ENCODE results near the gene ACOT7.

Gene ACOT7

DNA sequence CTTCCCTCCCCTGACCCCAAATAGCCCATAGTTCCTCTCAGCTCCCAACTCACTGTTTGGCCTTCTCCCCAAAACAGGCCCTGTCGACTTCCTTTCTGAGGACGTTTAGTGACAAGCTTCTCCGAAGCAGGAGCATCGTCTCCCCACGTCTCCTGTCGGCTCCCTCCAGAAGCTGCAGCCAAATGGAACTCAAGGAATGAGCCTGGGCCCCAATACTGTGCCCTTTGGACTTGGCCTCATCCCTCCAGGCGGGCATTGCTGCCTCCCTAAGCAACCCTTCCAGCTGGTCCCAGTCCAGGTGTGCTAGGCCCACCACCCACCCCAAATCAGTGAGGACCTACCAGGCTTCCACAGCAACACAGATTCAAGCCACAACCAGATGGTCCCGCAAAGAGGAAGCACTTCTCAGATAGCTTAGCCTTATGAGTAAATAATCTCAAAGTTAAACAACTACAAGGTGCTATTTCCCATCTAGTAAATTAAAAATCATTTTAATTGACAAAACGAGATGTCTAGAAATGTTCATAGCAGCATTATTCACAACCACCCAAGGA, 33.0 kb downstream of the ACOT7 start:
- DNase-seq (ENCODE audit: low spot score) = no peak

DNA sequence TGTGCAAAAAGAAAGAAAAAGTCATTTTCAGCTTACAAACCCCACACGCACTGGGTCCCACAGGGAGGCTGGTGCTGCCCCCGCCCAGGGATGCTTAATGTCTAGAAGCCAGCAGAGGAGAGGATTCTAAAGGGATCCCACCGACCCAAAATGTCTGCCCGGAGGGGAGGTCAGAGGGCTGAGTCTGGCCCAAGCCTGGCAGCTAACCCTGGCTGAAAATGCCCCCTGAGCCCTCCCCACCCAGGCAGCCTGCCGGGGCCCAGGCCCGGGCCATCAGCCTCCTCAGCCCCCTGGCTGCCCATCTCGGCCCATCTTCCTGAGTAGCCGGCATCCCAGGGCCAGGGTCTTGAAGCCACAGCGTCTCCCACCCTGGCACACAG, 33.5 kb downstream of the ACOT7 start:
- DNase-seq (ENCODE audit: low spot score) = no peak

DNA sequence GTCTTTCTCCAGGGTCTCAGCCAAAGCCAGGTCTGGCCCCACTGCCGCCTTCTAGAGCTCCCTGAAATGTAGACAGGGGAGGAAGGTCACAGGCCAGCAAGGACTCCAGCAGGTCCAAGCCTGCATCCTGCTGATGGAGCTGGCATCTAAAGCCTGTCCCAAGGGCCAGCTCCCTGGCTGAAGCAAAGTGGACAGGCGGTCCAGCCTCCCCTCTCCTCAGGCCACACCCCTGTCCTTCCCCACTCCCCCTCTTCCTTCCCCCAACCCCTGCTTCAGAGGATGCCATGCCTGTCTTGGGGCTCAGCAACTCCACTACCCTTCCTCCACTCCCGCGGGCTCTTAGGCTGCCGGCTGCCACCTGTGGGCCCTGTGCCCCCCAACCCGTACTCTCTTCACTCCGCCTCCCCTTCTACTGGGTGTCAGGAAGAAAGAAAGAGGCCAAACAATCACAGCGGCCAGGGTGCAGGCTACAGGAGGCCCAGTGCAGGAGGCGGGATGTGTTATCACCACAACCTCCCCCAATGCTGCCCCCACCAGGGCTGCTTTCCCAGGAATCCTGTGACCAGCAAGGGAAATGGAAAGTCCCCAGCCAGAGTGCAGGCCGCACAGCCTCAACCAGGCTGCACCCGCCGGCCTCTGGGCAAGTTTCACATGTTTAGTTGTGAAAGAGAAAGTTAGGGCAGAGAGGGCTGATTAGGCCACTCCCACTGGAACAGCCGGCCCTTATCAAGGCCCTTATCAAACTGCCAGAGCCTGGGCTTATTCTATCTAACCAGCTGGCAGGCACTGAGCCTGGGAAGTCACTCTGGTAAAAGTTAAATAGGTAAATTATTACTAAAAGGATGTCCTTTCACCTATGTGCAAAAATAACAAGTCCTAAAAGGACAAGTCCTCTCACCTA, 34.1 kb downstream of the ACOT7 start:
- peak; percentile 79 for DNase-seq (ENCODE audit: low spot score)

DNA sequence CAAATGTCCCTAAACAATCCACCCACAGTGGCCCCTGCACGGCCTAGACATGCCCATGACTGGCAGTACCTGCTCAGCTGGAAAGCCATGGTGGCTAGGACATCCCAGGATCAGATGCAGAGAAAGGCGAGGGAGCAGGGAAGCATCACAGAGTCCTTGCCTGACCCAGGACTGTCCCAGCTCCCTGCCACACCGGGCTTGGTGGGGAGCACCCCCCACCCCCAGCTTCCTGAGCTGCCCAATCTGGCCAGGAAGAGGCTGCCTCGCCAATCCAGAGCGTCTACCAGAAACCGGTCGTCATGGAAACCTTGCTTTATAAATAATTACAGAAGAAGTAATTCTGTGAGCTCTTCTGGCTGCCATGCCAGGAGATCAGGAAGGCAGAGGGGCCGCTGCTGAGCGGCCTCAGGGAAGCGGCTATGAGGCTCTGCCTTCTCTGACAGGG, 34.8 kb downstream of the ACOT7 start:
- DNase-seq (ENCODE audit: low spot score) = peak; percentile 80

DNA sequence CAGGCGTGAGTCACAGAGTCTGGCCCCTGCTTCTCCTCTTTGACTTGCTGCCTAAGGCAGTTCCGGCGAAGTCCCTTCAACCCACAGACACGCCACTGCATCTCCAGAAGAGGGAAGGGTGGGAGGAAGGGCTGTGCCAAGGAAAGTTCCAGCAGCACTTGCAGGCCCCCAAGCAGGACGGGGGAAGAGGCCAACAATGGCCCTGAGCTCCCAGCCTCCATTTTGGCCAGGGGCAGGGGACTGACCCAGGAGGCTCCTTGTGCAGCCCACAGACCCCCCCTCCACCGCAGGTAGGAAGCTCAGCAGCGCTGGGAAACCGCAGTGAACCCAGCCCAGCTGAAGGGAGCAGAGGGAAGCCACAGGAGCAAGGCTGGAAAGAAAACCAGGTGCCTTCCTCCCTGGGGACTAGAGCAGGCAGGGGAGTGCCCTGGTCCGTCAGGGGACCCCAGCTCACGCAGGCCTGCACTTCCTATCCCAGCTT, 35.4 kb downstream of the ACOT7 start:
- DNase-seq (ENCODE audit: low spot score) = peak; percentile 19

DNA sequence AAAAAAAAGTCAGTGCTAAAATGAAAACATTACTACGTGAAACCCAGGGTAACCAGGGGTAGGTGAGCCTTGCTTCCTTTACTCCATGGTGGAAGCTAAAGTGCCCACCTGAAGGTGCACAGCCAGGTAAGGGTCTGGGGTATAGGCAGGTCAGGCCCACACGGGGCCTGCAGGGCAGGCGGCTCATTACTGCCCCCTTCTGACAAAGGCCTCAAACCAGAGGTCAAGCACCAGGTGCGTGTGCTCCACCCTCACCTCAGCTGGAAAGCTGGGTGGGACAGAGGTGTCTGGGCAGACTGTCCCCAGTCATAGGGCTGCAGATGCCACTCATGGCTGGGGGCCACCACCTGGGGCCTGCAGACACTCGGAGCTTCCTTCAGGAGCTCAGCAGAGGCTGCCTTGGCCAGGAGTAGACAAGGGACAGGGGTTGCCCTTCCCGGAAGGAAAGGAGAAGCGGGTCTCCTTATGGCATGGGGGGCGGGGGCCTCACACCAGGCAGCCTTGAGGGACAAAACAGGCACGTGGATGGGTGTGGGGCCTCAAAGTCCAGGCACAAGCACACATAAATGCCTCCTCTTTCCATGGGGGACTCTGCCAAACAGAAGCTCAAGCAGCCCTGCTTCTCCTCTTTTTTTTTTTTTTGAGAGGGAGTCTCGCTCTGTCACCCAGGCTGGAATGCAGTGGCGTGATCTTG, 36.2 kb downstream of the ACOT7 start:
- DNase-seq (ENCODE audit: low spot score) = peak; percentile 1

DNA sequence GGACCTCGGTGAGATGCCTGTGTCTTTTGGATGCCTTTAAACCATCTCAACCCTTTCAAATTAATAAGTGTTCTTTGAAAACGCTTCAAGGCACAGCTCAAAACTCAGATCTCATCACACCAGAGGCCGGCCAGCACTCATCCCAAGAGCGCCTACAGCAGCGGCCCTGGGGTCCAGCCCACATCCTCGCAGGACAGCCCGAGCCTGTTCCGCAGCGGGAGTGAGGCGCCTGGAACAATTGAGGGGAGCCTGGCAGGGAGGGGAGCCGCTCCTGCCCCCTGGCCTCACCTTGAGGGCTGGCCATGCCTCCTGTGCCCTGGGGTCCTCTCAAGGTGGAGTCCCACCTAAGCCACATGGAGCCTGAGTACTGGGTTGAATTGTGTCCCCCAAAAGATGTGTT, 37.9 kb downstream of the ACOT7 start:
- DNase-seq (ENCODE audit: low spot score) = no peak

DNA sequence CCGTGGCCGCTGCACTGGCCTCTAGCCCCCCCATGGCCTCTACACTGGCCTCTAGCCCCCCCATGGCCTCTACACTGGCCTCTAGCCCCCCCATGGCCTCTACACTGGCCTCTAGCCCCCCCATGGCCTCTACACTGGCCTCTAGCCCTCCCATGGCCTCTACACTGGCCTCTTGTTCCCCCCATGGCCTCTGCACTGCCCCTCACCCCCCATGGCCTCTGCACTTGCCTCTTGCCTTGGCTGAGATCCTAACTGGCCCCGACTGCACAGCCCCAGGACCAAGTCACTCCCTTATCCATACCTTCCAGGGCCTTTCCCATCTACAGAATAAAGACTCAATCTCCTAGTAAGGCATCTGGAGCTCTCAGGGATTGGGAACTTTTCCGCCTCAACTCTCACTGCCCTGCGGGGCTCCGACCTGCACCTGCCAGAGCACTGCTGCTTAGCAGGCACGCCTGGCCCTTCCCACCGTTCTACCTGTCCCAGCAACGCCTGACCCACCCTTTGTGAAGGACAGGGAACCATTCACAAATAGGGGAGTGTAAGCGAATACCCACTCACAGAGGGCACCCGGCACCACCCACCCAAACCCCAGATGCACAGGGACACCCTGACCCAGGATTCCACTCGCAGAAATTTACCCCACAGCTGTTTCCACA, 38.8 kb downstream of the ACOT7 start:
- no peak for DNase-seq (ENCODE audit: low spot score)

DNA sequence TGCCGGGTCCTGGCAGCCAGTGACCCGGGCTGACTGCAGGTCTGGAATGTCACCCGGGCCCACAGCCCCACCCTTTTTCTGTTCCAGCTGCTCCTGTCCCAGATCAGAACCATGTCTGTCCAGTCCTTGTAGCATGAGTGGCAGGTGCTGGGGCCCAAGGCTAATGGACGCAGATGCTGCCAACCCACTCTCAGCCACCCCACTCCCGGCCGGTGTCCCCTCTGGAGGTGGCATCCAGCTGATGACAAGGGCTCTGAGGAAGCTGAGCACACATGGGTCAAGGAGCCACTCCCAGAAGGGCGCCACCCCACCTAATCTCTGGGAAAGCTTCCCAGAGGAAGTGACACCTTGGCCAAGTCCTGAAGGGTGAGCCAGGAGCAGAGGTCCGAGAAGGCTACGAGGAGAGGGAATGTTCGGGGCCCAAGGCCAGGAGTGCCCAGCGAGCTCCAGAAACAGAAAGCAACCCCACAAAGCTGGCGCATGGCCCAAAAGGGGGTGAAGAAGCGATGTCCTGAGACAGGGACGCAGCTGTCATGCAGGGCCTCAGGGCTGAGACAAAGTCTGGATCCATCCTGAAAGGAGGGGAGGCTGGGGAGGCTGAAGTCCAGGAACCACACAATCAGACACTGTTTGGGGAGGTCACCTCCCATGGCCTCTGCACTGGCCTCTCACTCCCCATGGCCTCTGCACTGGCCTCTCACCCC, 39.5 kb downstream of the ACOT7 start:
- DNase-seq (ENCODE audit: low spot score) = peak; percentile 45

DNA sequence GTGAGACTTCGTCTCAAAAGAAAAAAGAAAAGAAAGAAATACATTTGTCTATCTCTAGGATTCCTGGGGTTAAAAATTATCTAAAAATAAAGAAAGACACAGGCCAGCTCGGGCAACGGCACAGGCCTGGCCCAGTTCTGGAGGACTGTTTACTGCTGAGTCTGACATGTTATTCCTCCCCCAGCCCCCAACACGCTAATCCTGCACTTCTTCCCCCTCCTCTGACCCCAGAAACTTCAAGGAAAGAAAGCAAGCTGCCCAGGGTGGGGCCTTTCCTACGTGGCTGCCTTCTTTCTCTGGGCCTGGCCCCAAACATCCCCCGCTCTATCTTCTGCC, 40.0 kb downstream of the ACOT7 start:
- DNase-seq (ENCODE audit: low spot score) = no peak

DNA sequence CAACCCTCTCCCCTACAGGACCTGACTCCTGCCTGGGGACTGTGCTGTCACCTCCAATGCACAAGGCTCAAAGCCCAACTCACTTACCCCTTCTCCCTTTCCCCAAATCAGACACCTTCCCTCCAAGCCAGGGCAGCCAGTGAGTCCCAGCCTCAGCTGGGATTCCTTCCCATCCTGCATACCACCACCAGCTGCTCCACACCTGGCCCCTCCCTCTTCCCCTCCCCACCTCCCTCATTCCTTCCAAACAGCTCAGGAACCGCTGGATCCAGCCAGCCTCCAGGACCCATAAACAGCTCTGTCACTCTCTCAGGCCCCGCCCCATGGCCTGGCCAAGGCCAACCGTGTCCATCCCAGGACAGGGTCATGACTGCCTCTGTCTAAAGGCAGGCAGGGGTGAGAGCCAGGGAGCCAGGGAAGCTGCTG, 41.4 kb downstream of the ACOT7 start:
- no peak for DNase-seq (ENCODE audit: low spot score)

DNA sequence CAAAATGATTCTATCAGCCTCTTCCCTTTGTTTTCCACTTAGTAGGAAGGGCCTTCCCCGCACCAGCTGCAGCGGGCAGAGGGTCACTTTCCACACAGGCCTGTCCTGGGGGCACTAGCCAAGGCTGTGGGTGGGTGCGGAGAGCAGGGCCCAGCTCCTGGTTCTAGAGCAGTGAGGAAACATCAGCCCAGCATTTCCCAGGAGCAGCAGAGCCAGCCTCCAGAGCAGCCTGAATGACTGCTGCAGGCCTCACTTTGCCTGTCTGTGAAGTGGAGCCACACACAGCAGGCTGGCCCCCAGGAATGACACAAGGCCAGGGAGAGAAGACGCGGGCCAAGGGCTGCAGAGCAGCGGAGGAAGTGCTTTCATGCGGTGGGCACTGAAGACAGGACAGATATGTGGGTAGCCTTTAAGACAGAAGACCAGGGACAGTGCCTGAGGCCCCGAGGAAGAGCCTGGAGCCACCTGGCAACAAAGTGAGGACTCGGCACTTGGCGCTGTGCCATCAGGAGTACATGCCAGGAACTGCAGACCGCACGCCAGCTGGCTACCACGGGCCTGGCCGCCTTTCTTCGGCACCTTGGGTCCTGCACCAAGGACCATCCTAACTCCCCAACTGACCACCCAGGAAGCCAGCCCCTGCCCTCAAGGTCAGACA, 42.0 kb downstream of the ACOT7 start:
- no peak for DNase-seq (ENCODE audit: low spot score)

DNA sequence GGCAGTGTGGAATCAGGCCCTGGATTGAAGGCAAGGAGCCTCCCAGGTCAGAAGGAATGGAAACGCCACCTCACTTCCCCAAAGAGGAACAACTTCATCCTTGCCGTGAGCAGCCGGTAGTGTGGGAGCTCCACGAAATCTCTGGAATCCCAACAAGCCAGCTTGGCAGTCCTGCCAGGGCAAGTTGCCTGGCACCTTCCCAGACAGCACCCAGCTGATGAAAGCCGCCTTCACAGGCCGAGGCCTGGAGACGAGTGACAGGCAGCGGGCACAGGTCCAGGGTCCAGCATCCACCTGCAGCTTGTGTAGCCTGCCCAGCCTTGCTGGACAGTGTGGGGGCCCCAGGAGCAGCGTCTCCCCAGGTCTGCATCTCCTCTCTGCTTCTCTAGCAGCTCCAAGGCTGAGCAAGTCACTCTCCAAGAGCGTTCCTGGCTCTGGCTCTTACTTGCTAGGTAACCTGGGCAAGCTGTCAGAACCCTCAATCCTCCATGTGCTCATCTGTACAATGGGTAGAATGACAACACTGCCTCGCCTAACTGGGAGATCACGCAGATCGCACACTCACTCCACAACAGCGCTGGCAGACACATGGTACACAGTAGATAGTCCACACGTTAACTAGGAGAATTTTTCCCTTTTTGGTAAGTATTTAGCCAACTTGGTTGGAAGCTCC, 43.0 kb downstream of the ACOT7 start:
- no peak for DNase-seq (ENCODE audit: low spot score)

DNA sequence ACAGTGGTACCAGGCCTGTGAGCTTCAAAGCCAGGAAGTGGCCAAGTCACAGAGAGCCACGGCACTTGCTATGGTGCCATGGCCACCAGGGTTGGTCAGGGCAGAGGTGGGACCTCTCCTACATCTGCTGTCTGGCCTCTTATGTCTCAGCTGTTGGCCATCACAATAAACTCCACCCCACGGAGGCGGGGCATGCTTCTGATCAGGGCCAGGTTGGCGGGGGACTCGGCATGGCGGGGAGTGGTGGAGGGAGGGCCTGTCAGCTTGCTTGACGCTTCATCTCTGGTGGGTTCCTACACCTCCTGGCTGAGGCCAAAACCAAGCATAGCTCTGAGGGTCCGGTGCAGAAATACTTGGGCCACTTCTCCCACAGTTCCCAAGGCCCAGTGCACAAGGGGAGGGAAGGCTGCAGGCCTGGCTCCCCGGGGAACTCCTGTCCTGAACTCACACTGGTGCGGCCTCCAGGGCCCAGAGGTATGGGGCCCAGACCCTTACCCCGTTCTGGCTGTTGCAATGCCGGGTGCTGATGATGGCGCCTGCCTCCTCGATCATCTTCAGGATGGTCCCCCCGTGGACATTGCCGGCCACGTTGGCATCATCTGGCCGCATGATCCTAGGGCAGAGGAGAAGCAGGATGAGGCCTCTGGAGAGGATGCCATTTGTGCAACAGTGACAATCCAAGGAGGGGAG, 44.2 kb downstream of the ACOT7 start:
- DNase-seq (ENCODE audit: low spot score) = no peak

DNA sequence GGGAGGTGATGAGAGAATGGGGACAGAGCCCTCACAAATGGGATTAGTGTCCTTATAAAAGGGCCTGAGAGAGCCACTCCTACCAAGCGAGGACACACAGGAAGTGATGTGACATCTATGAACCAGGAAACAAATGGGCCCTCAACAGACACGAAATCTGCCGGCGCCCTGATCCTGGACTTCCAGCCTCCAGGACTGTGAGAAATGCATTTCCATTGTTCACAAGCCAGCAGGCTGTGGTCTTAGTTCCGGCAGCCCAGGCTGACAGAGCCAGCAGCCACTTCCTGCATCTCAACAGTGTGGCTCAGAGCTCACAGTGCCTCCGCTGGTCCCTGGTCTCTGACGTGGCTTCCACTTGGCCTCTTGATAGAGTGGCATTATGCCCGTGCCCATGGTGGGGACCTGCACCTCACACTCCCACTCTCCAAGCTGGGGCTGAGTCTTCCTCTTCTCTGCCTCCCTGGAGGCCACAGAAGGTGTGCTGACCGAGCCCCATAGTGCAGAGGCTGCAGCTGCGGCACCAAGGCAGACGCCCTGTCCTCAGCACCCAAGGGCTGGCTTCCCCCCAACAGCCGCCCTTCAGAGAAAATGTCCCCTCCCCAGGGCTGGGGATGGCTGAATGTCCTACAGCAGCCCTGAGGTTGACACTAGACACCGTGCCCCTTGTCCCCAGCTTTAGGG, 44.9 kb downstream of the ACOT7 start:
- DNase-seq (ENCODE audit: low spot score) = no peak

DNA sequence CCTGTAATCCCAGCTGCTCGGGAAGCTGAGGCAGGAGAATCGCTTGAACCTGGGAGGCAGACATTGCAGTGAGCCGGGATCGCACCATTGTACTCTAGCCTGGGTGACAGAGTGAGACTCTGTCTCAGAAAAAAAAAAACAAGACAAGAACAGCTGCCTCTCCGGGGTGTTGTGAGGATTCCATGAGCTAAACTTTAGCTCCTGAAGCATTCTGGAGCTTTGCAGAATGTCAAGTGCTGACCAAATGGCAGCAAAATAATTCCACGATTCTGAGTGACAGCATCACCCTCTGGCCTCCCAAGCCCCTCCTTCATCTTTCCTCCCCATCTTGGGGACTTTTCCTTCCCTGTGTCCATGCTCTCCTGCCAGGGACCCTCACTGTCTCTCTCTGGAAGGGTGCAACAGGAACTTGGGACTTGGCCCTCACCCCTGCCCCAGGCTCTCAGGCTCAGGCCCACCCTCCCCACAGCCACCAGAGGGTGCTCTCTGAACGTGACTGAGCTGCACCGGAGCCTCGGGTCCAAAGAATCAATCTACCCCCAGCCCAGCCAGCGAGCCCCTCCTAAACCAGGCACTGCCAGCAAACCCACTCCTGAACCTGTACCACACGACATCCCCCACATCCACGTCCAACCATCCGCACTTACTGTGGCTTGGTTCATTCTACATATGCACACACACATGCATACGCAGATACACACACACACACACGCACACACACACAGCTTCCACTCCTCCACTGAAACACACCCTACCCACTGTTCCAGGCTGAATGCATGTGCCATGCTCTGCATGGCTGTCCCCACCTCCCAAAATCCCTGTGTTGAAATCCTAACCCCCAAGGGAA, 45.7 kb downstream of the ACOT7 start:
- DNase-seq (ENCODE audit: low spot score) = peak; percentile 65

DNA sequence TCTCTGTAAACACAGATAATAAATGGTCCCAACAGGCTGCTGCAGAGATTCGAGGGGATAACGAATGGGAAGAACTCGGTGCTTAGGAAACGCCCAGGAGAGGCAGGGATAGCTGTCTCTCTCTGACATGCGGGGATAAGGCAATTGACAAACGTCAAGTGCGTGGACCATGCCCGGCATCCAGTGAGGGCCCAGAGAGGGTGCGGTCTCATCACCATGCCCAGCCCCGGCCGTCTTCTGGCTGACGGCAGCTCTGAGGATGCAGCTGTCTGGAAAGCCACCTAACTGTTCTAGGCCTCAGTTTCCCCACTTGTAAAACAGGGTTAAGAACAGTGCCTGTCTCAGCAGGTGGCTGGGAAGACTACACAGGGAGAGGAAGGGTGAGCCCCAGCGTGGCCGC, 48.1 kb downstream of the ACOT7 start:
- no peak for DNase-seq (ENCODE audit: low spot score)

DNA sequence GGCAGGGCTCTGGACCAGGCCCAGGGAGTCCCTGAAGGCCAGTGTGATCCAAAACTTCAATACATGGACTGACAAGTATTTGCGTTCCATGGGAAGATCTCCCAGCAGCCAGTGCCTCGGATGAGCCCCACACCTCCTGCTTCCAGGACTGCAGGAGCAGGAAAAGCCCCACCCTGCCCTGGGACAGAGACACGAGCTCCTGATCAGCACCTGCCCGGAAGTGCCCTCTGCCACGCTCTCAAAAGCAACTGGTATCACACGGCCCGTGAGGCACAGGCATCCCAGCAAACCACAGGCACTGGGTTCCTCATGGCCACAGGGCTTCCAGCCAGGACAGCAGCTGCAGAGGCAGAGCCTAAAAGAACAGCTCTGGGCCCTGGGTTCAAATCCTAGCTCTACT, 48.6 kb downstream of the ACOT7 start:
- DNase-seq (ENCODE audit: low spot score) = no peak

All from hepatic stellate cell (primary cell).